GM19324 (cell line): ENCODE data around the gene GLYATL1.
"Not testable (repeated sequence)": the region's sequence is repeated elsewhere in the genome, so short reads cannot be mapped to it uniquely, and the experiment has no call there.

Source experiments
- ATAC-seq: cut with Tn5 transposase; IDR thresholded peaks from one replicate; pipeline ENCODE4 v1.9.1; 2021; ENCODE audit warnings: mild to moderate bottlenecking, moderate library complexity; ENCODE audit not compliant: unreplicated experiment, low FRiP score

Gene GLYATL1

DNA sequence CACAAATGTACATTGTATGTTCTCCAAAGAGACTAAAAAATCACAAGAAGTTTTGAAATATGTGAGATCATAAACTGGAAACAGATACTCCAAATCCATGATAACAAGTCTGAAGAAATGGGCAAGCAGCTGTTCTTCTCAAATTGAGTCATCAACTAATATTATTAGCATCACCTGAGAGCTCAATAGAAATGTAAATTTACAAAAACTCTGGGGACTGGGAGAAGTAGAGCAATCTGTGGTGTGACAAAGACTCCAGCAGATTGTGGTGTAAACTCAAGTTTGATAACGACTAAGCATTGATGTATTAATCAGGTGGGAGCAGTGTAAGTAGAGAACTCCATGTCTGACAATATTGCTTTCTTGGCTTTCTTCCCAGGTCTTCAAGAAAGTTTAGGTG lies 53.2 kb downstream of the GLYATL1 start:
- no peak for ATAC-seq

DNA sequence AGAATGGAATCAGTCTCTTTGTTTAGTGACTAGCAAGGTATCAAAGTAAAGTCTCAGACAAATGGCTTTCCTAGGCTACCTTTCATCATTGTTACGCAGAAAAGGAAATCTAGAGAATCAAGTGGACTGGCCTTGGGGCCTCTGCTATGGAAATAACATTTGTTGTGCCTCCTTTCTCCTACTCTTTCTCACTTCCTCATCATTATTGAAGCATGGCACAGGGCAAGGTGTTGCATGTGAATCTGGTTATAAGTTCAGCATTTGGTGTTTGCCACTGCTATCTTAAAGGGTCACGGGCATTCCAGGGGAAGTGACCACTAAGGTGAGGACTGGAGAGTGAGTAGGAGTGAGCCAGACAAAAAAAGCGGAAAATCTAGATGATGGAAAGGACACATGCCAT lies 54.9 kb downstream of the GLYATL1 start:
- ATAC-seq = no peak

DNA sequence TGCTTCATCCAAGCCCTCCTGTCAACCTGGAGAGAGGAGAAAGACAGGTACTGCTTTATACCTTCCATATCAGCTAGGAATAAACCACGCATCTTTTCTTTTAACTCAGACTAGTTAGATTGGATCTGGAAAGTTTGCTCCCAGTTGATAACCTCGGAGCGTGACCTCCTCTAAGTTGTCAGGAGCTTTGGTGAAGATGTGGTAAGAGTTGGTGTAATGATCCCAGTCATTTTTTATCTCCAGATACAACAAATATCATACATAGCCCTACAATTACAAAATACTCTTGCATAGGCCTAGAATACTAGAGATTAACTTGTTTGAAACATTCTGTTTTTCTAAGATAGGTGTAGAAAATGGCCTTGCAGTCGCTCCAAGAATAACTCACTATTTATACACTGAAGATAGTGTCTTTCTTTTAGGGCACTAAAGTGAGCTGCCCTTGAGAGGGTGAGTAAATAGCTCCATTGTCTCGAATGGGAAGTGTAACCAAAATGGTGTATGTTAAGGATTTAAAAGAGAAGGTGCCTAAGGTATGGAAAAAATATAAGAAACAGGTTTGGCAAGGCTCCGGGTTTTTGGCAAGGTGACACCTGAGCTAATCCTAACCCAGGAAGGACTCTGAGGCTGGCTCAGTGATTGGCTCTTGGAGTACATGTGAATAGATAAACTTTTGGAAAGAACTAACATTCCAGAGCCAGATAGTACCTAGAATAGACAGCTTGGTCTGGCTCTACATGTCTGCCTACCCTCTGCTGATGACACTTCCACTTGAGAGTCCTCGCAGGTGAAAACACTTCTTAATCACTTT lies 59.4 kb downstream of the GLYATL1 start:
- peak; percentile 12 for ATAC-seq

GRCh38 chr11:58999291-58999680 lies 60.0 kb downstream of the GLYATL1 start:
- peak; percentile 87 for ATAC-seq

- no peak for ATAC-seq
These were observed 60.7 kb downstream of the GLYATL1 start for GRCh38 chr11:59000003-59000402.

DNA sequence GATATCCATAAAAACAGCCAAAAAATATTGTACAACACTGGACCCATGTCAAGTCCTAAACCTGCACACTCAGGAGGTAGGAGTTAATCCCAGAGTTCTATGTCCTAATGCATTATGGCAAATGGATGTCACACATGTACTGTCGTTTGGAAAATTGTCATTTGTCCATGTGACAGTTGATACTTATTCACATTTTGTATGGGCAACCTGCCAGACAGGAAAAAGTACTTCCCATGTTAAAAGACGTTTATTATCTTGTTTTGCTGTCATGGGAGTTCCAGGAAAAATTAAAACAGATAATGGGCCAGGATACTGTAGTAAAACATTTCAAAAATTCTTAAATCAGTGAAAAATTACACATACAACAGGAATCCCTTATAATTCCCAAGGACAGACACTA lies 62.7 kb downstream of the GLYATL1 start:
- not testable (repeated sequence) for ATAC-seq
